B cell (primary cell): ENCODE results near the gene OSBPL1A. TPM values are rescaled to one million over a fixed set of nuclear protein-coding genes. Genes with fewer than 3 reads are reported as not detected.

Experiments used
- ATAC-seq: fragments of 200-7000 bp; cut with Tn5 transposase; one replicate; pipeline ENCODE4 v1.10.0; 2021; ENCODE audit warnings: low read depth, mild to moderate bottlenecking, moderate number of reproducible peaks, moderate library complexity
- CTCF ChIA-PET: fragments of 350-600 bp; sonication (Branson Sonifier 250); formaldehyde crosslinking; loops from one replicate; lab custom pipeline; 2021; ENCODE audit warnings: antibody characterized with exemption, inconsistent platforms; lab: Charles Lee
- POLR2A ChIA-PET: fragments of 350-600 bp; sonication (Branson Sonifier 250); formaldehyde crosslinking; loops from one replicate; lab custom pipeline; 2021; ENCODE audit warnings: antibody characterized with exemption; lab: Charles Lee
- DNase-seq: peaks from one replicate; pipeline ENCODE4 v3.0.0; 2013
- H2AFZ ChIP-seq: 2 replicates; pipeline ENCODE4 v1.6.1; 2012; ENCODE audit warnings: mild to moderate bottlenecking, low read depth, low read length; ENCODE audit not compliant: insufficient read depth, poor library complexity, severe bottlenecking
- H3K27ac ChIP-seq, 2 donors: 1 replicate in 1 of 2; 2 replicates in 1 of 2; pipeline ENCODE4 v1.5.1; 2012 to 2013; ENCODE audit warnings: low read length in 2 of 2, mild to moderate bottlenecking in 2 of 2, moderate library complexity in 1 of 2
- H3K27me3 ChIP-seq, 4 experiments: fragments of 200-600 bp in 1 of 4; sonication (generic) in 1 of 4; replicated peaks in 1 of 4; 1 replicate in 2 of 4; 2 replicates in 2 of 4; pipeline versions ENCODE4 v1.6.1 to v1.7.0; 2013 to 2016; ENCODE audit warnings: low read length in 3 of 4, mild to moderate bottlenecking in 2 of 4, mixed read lengths in 1 of 4, moderate library complexity in 1 of 4; ENCODE audit not compliant: insufficient read depth in 4 of 4, control insufficient read depth in 3 of 4; ENCODE audit errors: control extremely low read depth in 1 of 4
- H3K36me3 ChIP-seq, 2 experiments: replicated peaks in 1 of 2; 1 replicate in 1 of 2; 2 replicates in 1 of 2; pipeline versions ENCODE4 v1.6.1 to v1.7.1; 2013; ENCODE audit warnings: low read length in 1 of 2; ENCODE audit not compliant: insufficient read depth in 2 of 2, control insufficient read depth in 1 of 2; ENCODE audit errors: control extremely low read depth in 1 of 2, extremely low read depth in 1 of 2
- H3K4me1 ChIP-seq, 2 donors: fragments of 200-600 bp in 1 of 2; sonication (generic) in 1 of 2; 1 replicate in 1 of 2; 2 replicates in 1 of 2; pipeline versions ENCODE4 v1.5.1 to v1.6.1; 2013 to 2017; ENCODE audit warnings: low read length in 2 of 2; ENCODE audit not compliant: control insufficient read depth in 2 of 2, insufficient read depth in 2 of 2
- H3K4me2 ChIP-seq: replicated peaks from 2 replicates; pipeline ENCODE3; 2012; ENCODE audit warnings: mild to moderate bottlenecking, low read depth, low read length; ENCODE audit not compliant: poor library complexity, severe bottlenecking
- H3K4me3 ChIP-seq, 5 experiments: fragments of 200-600 bp in 1 of 5; sonication (generic) in 1 of 5; 1 replicate in 3 of 5; 2 replicates in 2 of 5; pipeline versions ENCODE4 v1.5.1 to v1.7.0; 2011 to 2016; ENCODE audit warnings: low read length in 4 of 5, mild to moderate bottlenecking in 4 of 5, low read depth in 2 of 5, control low read depth in 1 of 5, moderate library complexity in 1 of 5; ENCODE audit not compliant: insufficient read depth in 1 of 5; ENCODE audit errors: control extremely low read depth in 1 of 5, extremely low read depth in 1 of 5
- H3K79me2 ChIP-seq: fragments of 200-600 bp; sonication (generic); one replicate; pipeline ENCODE4 v1.6.0; 2016; ENCODE audit warnings: low read length; ENCODE audit not compliant: control insufficient read depth, insufficient read depth
- H3K9ac ChIP-seq: fragments of 200-600 bp; sonication (generic); 2 replicates; pipeline ENCODE4 v1.6.1; 2017; ENCODE audit warnings: mild to moderate bottlenecking, low read length, moderate library complexity
- H3K9me3 ChIP-seq, 3 donors: one replicate each; pipeline versions ENCODE4 v1.6.1 to v1.7.1; 2013; ENCODE audit warnings: low read length in 2 of 3; ENCODE audit not compliant: control insufficient read depth in 2 of 3, insufficient read depth in 1 of 3; ENCODE audit errors: control extremely low read depth in 1 of 3
- H4K20me1 ChIP-seq: 2 replicates; pipeline ENCODE4 v1.6.0; 2012; ENCODE audit warnings: mild to moderate bottlenecking, low read length; ENCODE audit not compliant: insufficient read depth, control insufficient read depth, poor library complexity, severe bottlenecking
- H3K27ac Mint-ChIP-seq: one replicate; pipeline ENCODE4 v1.8.0; 2021; ENCODE audit warnings: mixed read lengths
- H3K27me3 Mint-ChIP-seq: one replicate; pipeline ENCODE4 v1.8.0; 2021; ENCODE audit warnings: mixed read lengths
- H3K4me1 Mint-ChIP-seq: one replicate; pipeline ENCODE4 v1.8.0; 2021; ENCODE audit warnings: mixed read lengths
- H3K4me3 Mint-ChIP-seq: one replicate; pipeline ENCODE4 v1.8.0; 2021; ENCODE audit warnings: mixed read lengths
- H3K9me3 Mint-ChIP-seq: one replicate; pipeline ENCODE4 v1.8.0; 2022; ENCODE audit warnings: mixed read lengths; ENCODE audit not compliant: insufficient read depth
- EZH2 ChIP-seq: IDR thresholded peaks from 2 replicates; pipeline ENCODE4 v1.6.1; 2012; ENCODE audit warnings: borderline replicate concordance, low read depth, mild to moderate bottlenecking, moderate library complexity, low read length; ENCODE audit not compliant: insufficient read depth, poor library complexity, severe bottlenecking
- WGBS: methylation state at CpG from one replicate; pipeline ENCODE4 v1.1.5; 2013; ENCODE audit warnings: missing lambda C conversion rate; ENCODE audit not compliant: insufficient coverage; 5-methylcytosine and 5-hydroxymethylcytosine counted together
- intact Hi-C: fragments of 100-400 bp; cut with micrococcal nuclease; formaldehyde crosslinking; loops from one replicate; pipeline ENCODE4 v1.10.0; 2022
- polyA plus RNA-seq: library from polyadenylated mRNA; depleted of rRNA; stranded (reverse); fragments of >200 nt; gene quantifications from 2 replicates; pipeline ENCODE4 v1.2.3, GENCODE V29; 2012
- total RNA-seq, 2 donors: library from RNA; stranded (reverse); fragments of 120-200 nt in 1 of 2; gene quantifications; 1 replicate in 1 of 2; 2 replicates in 1 of 2; pipeline versions ENCODE4 v1.2.3 to v1.2.4, GENCODE V29; 2013 to 2022
- TF ChIP-seq, protein P1 (sequence below): fragments of 200-600 bp; IDR thresholded peaks from one replicate; pipeline ENCODE4 v1.8.0; 2022; ENCODE audit warnings: antibody characterized with exemption, mild to moderate bottlenecking

The OSBPL1A gene
- total and polyA plus RNA-seq, 2 donors (not counting 1 experiment from before 2014, with no cell fraction given), result 0.57 to 0.86 TPM

DNA sequence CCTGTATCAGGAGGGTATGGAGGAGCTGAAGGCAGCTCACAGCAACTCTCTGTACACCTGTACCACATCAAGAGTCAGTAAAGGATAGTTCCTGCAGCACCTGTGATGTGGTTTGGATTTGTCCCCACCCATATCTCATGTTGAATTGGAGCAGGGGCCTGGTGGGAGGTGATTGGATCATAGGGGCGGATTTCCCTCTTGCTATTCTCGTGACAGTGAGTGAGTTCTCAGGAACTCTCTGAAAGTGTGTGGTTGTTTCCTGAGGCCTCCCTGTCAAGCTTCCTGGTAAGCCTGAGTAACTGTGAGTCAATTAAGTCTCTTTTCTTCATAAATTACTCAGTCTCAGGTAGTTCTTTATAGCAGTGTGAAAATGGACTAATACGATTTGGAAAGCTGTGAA, 28.9 kb downstream of the OSBPL1A start:
- ATAC-seq, result no peak
- Histone ChIP-seq H3K4me1 (no peaks in the 10 kb centered on the region), H2AFZ (no peak overlapping the region), H3K9me3 (no peaks in the 10 kb centered on the region), H3K9ac (no peak overlapping the region), H3K36me3 (no peaks in the 10 kb centered on the region), H3K27ac (no peak overlapping the region), H3K4me3 (no peak overlapping the region), H3K27me3 (no peaks in the 10 kb centered on the region), H3K4me2 (no peak overlapping the region), H3K79me2 (no peaks in the 10 kb centered on the region), H4K20me1 (no peaks in the 10 kb centered on the region)
- POLR2A ChIA-PET, result no interaction called here
- CTCF ChIA-PET, result interaction anchor here (1.7 to 2.6 kb wide), 2 partner anchors 10 to 120 kb away, joined by 6 to 9 read pairs; no protein-coding TSS in a partner anchor
- no peak for DNase-seq
- WGBS, result no CpG with 5 or more reads among the region's 3 CpGs
- no peak overlapping the region for H3K27ac Mint-ChIP-seq
- H3K27me3 Mint-ChIP-seq, result peaks cover 10% of the 10 kb centered on the region
- H3K9me3 Mint-ChIP-seq, result no peaks in the 10 kb centered on the region
- H3K4me1 Mint-ChIP-seq, result no peaks in the 10 kb centered on the region
- TF ChIP-seq, protein P1, sequence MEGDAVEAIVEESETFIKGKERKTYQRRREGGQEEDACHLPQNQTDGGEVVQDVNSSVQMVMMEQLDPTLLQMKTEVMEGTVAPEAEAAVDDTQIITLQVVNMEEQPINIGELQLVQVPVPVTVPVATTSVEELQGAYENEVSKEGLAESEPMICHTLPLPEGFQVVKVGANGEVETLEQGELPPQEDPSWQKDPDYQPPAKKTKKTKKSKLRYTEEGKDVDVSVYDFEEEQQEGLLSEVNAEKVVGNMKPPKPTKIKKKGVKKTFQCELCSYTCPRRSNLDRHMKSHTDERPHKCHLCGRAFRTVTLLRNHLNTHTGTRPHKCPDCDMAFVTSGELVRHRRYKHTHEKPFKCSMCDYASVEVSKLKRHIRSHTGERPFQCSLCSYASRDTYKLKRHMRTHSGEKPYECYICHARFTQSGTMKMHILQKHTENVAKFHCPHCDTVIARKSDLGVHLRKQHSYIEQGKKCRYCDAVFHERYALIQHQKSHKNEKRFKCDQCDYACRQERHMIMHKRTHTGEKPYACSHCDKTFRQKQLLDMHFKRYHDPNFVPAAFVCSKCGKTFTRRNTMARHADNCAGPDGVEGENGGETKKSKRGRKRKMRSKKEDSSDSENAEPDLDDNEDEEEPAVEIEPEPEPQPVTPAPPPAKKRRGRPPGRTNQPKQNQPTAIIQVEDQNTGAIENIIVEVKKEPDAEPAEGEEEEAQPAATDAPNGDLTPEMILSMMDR, result no peak
- TF ChIP-seq EZH2, result no peak
- H3K4me3 Mint-ChIP-seq, result no peak overlapping the region
- intact Hi-C loops, result no loop called here

DNA sequence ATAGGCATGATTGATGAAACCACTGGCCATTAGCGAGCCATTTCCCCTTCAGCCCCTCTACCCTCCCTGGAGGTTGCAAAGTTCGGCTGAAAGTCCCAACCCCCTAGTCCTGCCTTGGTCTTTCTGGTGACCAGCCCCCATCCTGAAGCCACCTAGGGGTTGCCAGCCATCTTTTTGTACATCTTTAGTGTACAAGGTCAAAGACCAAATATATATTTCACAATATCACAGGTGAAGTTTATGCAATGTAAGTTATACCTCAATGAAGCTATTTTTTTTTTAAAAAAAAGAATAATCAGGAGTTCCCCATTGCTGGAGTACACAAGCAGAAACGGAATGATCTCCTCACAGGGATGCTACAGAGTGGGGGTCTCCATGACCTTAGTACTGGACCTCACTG, 31.3 kb downstream of the OSBPL1A start:
- intact Hi-C loops, result no loop called here

More for the DNA sequence above, 31.3 kb downstream of the OSBPL1A start:
- no peak for ATAC-seq
- Mint-ChIP-seq H3K4me1 (no peaks in the 10 kb centered on the region), H3K4me3 (no peak overlapping the region), H3K9me3 (no peaks in the 10 kb centered on the region), H3K27me3 (peaks cover 5% of the 10 kb centered on the region), H3K27ac (no peak overlapping the region)
- Histone ChIP-seq H2AFZ (no peak overlapping the region), H3K36me3 (no peaks in the 10 kb centered on the region), H3K9ac (no peak overlapping the region), H3K4me1 (no peaks in the 10 kb centered on the region), H3K79me2 (no peaks in the 10 kb centered on the region), H3K27me3 (no peaks in the 10 kb centered on the region), H3K27ac (no peak overlapping the region), H3K4me2 (no peak overlapping the region), H4K20me1 (no peaks in the 10 kb centered on the region), H3K4me3 (no peak overlapping the region), H3K9me3 (no peaks in the 10 kb centered on the region)
- no peak for TF ChIP-seq EZH2
- CTCF ChIA-PET, result interaction anchor here (0.8 to 0.9 kb wide), 2 partner anchors 15 to 123 kb away, joined by 3 read pairs; no protein-coding TSS in a partner anchor
- POLR2A ChIA-PET, result no interaction called here
- no peak for DNase-seq
- WGBS, result 100% methylated on average over 2 of the region's 3 CpGs
